Mucosa of gallbladder (tissue), 1 donor: ENCODE results near the gene SLC25A51. TPM values are rescaled to one million over a fixed set of nuclear protein-coding genes. Genes with fewer than 3 reads are reported as not detected.

Experiments used
- DNase-seq: peaks from one replicate; pipeline ENCODE4 v3.0.0-alpha.2; 2020; ENCODE audit warnings: low spot score
- total RNA-seq: library from RNA; stranded (reverse); gene quantifications from one replicate; pipeline ENCODE4 v1.2.1, GENCODE V29; 2021
- donor health status: DM: no; HTN: no; CAD: no.

Gene SLC25A51
- total RNA-seq, 1 donor from 2014 or later, result 29.0 TPM

DNA sequence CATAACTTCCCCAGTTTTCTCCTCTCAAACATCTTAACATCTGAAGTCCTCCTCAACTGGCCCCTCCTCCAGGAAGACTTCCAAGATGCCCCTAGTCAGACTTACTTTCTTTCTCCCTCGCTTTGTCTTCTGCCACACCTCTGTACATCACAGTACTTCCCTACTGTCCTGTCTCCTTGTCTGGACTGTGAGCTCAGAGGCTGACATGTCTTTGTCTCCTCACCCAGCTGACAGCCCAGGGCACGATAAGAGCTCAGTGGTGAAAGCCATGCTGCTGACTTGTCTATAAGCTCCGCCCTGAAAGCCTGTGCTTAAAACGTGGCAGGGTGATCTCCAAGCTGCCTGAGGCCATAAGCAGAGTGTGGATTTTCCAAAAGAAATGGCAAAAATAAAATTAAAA, 33.0 kb upstream of the SLC25A51 start:
- DNase-seq, result no peak

DNA sequence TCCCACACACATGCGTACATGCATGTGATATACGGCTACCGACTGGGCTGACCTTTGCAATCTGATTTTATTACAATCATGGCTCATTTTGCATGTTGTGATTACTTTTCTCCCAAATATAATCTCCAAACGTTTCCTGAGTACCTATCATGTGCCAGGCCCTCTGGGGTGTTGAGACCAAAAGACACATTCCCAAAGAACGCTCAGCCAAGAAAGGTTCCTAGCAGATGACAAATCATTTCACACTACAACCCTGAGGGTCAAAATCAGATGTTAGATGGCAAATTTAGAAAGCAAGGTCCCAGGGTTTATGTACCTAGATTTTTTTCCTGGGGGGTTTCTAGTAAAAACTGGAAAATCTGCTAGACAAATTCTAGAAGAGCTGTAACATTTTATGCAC, 32.4 kb upstream of the SLC25A51 start:
- no peak for DNase-seq

DNA sequence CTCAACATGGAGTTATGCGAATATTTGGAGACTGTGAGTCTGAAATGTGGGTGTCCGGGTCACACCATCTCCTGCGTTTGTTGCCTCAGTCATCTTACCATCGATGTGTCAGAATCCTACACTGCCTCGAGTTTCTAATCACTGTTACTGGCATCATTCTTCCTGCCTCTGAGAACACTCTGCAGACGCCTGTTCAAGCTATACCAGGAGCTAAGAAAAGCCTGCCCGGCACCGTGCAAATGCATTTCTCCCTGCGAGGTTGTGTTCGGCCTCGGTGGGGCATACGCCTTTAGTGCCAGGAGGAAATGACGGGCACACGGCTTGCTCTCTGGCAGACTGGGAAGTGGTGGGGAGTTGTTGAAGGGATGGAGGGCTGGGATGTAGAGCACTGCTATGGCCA, 31.2 kb upstream of the SLC25A51 start:
- no peak for DNase-seq

DNA sequence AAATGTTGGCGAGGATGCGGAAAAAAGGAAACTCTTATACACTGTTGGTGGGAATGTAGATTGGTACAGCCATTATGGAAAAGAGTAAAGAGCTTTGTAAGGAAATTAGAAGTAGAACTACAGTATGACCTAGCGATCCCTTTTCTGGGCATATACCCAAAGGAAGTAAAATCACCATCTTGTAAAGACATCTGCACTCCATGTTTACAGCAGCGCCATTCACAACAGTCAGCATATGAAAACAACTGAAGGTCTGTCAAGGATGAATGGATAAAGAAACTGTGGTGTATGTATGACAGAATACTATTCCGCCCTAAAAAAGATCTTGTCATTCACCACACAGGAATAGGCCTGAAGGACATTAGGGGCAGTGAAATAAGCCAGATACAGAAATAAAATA, 27.7 kb upstream of the SLC25A51 start:
- DNase-seq, result no peak

DNA sequence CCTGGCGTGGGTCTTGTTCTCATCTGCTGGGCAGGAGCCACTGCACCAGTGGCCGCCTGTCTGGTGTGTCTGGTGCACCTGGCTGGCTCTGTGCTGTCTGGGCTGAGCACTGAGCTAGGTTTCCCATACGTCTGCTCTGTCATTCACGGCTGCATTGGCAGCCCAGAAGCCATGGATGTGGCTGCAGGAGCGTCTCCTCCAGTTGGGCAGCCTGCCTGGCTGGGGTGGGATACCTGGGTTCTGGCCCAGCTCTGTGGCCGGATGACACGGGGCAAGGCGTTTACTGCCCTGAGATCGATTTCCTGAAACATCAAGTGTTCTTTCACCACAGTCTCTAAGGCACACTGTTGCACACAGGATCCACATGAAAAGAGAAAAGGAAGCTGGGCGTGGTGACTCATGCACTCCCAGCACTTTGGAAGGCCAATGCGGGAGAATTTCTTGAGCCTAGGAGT, 25.5 kb upstream of the SLC25A51 start:
- no peak for DNase-seq

DNA sequence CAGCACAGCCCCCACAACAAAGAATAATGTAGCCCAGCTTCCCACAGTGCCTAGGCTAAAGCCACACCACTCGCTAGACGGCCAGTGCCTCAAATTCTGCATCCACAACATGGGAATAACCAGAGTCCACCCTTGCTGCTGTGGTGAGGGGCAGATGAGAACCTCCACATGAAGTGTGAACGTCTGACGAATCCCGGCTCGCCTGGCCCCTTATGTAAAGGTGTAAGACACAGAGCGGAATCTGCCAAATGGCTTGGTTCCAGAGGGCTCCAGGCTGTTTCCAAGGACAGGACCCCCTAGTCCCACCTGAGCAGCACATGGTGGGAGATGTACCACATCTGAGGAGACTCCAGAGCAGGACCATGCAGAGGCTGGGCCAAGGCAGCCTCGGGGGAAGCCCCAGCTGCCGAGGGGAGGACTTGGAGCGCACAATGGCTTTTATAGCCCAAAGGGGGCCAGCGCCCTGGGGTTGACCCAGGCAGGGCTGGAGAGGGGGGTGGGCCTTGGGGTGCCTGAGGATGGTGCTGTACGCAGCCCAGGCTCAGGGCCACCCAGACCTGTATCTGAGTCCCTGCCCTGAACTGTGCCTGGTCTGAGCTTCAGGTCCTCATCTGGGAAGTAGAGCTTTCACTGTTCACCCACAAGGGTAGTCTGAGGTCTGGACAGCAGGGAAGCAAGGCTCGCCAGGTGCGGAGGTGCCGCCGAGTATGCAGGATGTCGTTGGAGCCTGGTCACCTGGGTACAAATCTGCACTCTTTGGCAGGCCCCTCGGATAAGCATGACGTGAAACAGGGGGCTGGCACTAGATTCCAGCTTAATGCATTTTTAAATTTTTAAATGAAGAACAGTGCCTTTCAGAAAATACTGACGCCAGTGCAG, 24.9 kb upstream of the SLC25A51 start:
- no peak for DNase-seq

DNA sequence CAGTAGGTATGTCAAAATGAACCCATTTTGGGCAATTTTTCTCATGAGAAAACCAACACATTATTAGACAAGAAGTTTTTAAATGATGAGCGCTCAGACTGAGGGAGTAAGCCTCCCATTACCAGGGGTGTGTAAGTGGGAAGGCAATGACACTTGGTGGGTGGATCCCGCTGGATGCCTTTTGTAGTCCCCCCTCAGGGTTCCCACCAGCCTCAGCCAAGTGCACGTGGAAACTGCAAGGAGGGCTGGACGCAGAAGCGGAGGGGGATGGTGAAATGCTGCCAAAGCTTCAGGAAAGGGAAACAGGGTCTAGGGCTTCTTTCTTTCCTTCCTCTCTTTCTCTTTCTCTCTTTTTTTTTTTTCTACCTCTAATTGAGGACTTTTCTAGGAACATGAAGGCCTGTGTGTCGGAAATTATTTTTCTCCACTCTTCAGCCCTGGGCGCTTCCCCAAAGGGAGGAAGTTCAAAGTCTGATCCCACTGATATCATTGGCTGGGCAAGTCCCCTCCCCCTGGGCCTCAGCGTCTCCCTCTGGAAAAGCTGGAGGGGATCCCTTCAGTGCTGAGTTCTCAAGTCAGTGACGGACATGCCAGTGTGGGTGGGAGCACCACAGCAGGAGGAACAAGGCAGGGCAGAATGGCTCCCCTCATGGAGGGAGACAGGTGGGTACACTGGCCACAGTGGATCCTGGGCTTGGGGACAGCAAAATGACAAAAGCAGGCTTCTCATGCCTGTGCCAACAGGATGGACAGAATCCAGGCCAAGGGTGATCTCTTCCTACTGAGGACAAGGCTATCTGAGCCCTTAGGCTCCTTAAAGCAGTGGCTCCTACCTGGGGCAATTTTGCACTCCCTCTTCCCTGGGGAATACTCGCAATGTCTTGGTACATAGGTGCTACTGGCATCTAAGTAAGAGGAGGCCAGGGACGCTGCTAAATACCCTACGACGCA, 23.9 kb upstream of the SLC25A51 start:
- no peak for DNase-seq

DNA sequence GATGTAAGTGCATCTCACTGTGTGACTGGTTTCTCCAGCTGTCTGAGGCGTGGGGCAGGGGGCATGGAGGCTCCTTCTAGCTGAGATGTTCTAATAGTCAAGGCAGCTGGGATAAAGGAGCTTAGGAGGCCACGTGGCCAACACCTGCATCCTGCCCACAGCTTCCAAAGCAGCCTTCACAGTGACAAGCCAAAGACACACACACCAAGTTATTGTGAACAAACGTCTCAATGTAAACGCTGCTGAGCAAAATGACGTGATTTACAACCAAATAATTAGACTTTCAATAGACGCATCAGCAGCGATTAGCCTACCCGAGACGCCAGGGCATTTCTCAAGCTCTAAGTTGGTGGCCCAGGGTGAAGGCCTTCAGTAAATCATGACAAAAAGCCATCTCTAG, 23.2 kb upstream of the SLC25A51 start:
- no peak for DNase-seq

DNA sequence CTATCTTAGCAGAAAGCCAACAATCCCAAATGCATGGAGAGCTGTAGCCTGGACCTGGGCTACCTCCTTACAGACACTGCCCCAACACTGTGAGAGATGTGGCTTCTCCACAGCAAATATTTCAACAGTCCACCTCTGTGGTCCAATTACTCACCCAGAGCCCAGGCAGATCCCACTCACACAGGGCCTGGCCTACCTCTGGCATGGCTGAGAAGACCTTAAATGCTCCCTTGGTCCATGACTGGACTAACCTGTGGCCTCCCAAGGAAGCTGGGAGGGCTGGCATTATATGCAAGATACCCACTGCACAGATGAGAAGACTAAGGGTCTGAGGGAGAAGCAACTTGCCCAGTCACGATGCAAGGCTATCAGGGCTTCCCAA, 22.8 kb upstream of the SLC25A51 start:
- no peak for DNase-seq

DNA sequence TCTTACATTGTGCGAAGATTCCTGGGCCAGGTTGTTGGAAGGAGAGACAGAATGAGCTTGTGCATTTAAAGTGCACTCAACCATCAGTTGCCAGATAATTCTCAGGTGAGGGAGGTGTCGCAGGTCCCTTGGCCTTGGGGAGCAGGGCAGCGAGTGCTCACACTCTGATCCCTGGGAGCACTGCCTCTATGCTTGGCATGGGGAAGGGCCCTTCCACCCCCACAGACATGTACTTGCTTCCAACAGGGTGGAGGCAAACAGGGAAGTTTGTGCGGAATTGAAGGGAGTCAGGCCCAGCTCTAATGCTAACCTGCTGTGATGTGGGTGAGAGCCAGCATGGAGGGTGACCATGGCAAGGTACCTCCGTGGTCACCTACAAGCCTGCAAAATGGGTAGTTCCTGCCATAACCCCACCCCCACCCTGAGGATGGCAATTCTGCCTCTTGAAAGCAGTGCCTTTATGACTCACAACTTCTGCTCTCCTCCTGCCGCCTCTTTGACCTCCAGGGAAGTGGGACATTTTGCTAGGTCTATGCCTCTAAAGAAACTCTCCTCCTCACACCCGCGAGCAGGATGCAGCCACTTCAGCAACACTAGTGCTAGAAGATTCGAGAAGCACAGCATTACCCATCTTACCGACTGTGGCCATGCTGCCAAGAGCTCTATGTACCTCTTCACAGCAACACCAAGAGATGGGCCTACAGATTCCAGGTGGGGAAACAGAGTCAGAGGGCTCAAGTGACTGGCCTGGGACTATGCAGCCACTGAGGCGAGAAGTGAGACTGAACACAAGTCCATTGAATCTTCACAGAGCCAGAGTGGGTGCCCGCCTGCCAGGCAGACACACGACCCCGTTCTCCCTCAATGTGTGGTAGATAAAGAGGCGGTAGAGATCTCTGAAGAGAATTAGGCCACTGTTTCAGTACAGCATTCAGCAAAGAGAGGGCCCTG, 22.1 kb upstream of the SLC25A51 start:
- no peak for DNase-seq

DNA sequence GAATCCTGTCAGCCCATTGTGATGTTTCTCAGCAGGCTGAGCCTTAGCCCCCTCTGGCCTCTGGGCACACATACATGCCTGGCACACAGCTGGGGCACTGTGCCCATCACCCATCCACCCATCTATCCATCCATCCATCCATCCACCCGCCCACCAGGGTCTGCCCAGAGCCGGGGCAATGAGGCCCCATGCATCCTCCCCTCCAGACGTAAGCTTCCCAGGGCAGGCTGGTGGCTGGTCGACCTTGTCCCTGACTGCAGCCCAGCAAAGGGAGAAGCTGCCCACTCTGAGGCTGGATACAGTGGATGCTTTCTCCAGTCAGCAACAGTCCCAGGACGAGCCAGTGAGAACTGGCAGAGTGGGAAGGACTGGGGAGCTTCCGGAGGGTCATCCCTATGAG, 21.1 kb upstream of the SLC25A51 start:
- DNase-seq, result no peak

DNA sequence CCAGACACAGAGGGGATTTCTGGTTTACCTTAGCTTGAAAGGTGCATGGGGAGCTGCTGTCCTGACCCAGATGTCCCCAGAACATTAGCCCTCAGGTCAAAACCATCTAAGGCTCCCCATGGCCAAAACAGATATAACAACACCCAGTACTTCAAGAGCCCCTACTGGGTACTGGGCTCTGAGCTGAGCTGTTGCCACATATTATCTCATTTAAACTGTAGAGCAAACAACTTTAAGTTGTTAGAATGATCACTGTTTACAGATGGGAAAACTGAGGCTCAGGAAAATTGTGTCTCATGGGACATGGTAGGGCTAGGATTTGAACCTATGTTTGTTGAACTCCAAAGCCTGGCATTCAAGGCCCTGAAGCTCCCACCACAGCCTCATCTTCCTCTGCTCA, 20.6 kb upstream of the SLC25A51 start:
- DNase-seq, result no peak

DNA sequence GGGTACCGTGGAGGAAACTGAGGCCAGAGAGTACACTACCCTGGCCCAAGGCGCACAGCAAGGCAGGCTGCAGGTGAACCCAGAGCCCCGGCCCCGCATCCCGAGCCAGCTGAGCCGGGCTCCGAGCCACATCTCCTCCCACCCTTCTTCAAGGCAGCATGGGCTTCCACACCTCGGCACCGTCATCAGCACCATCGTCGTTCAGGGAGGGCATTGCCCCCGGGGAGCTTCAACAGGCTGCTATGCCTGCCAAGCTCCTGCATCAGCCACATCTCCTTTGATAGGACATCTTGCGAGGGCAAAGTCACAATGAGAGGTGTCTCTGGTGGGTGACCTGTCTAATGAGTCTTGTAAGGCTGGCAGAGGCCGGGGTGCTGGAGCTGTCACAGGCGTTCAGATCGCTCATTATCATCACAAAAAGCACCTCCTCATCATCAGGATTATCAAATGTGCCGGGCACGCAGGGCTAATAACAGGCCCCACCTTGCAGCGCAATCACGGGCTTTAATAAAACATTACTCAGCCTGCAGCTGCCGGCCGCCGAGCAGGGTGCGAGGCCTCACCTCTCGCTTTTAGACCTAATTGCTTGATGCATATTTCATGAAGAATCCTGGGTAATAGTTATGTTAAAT, 20.0 kb upstream of the SLC25A51 start:
- no peak for DNase-seq

DNA sequence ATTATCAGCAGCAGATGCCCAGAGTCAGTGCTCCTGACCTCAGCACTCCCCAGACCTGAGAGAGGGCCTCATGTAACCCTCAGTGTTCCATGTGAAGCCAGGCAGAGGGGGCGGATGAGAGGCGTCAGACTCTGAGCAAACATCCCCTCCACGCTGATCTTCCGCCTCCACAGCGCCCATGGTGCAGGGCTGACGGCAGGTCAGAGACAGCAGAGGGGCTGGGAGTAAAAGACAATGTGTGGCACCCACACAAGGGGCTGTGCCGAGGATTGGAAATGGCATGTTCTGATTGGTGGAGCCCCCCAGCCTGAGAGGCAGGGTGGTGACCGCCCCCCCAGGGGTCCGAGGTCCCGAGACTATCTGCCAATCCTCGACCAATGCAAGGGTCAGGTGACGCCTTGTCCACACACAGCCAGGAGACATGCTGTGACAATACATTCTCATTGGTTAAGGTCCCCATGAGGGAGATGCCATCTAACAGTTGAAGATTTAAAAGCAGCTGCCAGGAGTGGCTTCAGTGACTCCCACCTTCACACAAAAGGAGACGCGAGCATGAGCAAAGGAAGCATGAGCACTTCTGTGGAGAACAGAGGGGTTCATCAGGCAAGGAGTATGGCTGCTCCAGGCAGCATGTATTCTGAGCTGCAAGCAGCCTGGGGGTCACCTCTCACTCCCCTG, 19.3 kb upstream of the SLC25A51 start:
- no peak for DNase-seq

DNA sequence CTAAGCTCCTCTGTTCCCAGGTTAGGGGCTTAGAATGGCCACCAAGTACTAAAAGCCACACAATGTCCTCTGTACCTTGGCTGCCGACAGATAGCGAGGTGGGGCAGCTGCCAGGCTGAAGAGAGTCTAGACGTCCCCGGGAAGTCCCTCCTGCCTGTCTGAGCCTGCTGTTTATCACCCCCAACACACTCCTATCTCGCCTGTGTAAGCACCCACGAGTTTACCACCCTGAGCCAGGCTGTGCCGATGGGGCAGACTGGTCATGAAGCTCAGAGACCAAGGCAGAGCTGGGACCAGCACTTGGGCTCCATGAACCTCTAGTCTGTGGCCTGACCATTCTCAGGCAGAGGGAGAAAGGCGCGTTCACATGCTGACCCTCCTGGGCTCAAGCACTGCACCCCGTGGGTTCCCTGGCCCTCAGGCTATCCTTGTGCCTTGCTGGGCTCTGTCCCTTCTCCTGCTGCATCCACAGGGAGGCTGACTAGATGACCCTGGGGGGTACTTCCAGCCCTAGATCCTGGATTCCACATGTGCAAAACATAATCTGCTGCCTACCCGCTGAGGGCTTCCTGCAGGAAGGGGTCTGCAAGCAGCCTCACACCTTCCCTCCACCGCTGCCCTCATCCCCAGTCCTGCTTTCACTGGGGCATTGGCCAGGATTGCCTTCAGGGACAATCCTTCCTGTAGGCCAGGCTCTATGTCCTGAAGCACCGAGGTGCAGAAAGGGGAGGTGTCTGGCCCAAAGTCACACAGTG, 18.6 kb upstream of the SLC25A51 start:
- DNase-seq, result no peak

DNA sequence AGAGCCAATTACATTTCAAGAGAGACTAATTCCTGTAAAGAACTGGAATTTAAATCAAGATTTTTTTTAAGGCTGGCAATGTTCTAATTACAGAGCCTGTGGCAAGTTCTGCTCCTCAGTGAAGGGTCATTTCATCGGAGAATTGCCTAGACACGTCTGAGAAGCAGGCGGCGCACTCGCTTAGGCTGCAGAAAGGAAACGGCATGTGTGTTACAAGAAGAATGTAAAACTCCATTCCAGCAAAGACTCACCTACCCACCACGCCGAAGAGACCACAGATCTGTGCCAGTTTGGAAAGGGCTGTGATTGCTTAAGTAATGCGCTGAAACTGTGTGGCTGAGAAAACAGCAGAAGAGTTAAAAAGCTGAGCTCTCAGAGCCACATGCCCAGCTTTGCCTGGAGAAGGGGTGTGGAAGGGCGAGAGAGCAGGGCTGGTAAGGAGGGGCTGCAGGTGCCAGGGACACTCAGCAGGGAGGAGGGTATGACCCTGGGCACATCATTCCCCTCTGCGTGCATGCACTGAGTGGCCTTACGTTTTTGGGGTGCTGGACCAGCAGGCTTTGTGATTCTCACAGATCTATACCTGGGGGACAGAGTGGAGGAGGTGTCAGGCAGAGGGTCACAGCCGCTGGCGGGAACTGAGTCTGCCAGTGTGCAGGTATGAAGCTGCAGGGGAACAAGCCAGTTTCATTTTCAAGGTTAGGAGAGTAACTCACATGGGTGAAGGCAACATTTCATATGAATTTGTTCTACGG, 17.8 kb upstream of the SLC25A51 start:
- DNase-seq, result no peak

DNA sequence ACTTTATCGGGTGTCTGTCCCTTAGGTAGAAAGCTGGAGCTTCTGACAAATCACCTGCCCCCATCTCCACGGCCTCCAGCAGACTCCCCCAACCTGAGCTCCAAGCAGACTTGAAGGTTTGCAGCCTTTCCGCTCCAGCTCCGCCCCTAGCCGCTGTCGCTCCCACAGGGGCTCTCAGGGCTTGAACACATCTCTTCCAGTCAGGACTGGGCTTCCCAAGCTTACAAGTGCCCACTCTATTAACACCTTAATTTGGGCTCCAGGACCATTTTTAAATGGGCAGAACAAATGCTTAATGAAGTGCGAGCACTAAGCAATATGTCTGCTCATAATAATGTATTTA, 17.2 kb upstream of the SLC25A51 start:
- no peak for DNase-seq

DNA sequence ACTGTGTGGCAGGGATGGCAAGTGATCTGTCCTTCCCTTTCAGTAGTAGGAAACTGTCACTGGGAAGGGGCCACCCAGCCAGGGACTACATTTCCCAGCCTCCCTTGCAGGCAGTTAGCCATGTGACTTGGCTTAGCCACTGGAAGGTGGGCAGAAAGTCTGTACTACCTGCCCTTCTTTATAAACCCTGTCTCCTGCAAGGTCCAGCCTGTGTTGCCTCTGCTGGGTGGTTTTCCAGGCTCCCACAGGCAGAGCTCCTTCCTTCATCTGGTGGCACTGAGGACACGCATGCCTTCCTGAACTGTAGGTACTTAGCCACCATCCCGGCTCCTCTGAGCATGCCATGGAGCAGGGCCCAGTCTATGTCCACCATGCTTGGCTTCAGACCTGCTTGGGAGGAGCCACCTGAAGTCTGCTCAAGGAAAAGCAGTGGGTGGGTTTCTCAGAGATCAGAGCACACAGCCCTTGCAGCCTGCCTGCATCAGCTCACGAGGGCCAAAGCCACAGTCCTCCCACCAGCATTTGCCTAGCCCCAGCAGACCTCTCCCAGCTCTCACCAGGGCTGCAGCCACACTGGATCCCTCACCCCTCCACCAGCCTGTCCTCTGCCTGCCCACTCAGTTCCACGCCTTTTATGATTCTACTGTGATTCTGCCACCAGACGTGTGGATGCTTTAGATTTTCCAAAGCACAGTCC, 16.7 kb upstream of the SLC25A51 start:
- DNase-seq, result no peak

DNA sequence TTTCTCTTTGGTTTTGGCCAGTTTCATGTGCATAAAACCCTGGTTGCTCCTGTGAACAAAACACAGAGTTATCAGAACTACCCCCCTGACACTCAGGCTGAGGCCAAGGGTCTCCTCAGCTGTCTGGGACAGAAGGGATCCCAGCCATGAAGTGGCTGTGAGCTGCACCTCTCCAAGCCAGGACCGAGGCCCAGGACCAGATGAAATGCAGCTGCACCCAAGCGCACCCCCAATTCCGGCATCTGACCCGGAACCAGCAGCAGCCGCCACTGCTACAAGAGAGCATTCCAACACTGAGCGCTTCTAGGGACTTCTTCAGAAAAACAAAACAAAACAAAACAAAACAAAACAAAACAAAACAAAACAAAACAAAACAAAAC, 16.0 kb upstream of the SLC25A51 start:
- no peak for DNase-seq
